WTC11 (cell line): ENCODE measurements around the gene PRSS8.

Source experiments
- CTCF ChIP-seq: fragments of 200-600 bp; IDR thresholded peaks from 2 replicates; pipeline ENCODE4 v1.8.0; 2022; ENCODE audit warnings: antibody characterized with exemption
- TF ChIP-seq, protein P1 (sequence below): sonication (generic); formaldehyde crosslinking; IDR thresholded peaks from 2 replicates; pipeline ENCODE4 v1.8.0; 2022; ENCODE audit warnings: mild to moderate bottlenecking, missing genetic modification reagents

- TF ChIP-seq, protein P1, sequence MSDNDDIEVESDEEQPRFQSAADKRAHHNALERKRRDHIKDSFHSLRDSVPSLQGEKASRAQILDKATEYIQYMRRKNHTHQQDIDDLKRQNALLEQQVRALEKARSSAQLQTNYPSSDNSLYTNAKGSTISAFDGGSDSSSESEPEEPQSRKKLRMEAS (CRISPR knock-in tag): peak; percentile 92
- TF ChIP-seq CTCF: peak; percentile 94
Observed at GRCh38 chr16:31142109-31143010, 6.8 kb upstream of the PRSS8 start.
